IPS-15b (cell line): ENCODE results near the gene EXOC5.

Experiments used
- H3K27me3 ChIP-seq: one replicate; pipeline ENCODE4 v1.6.1; 2013; ENCODE audit warnings: low read length; ENCODE audit not compliant: control insufficient read depth, insufficient read depth
- H3K36me3 ChIP-seq: one replicate; pipeline ENCODE4 v1.6.1; 2013; ENCODE audit warnings: low read length; ENCODE audit not compliant: control insufficient read depth, insufficient read depth
- H3K4me1 ChIP-seq: one replicate; pipeline ENCODE4 v1.6.1; 2013; ENCODE audit warnings: mild to moderate bottlenecking, low read length; ENCODE audit not compliant: control insufficient read depth, insufficient read depth
- H3K4me3 ChIP-seq: one replicate; pipeline ENCODE4 v1.5.1; 2013; ENCODE audit warnings: low read depth, low read length
- H3K9ac ChIP-seq: one replicate; pipeline ENCODE4 v1.6.1; 2013; ENCODE audit warnings: low read depth, mild to moderate bottlenecking, low read length
- H3K9me3 ChIP-seq: one replicate; pipeline ENCODE4 v1.6.1; 2013; ENCODE audit warnings: mild to moderate bottlenecking, low read length; ENCODE audit not compliant: control insufficient read depth, insufficient read depth

EXOC5 gene

DNA sequence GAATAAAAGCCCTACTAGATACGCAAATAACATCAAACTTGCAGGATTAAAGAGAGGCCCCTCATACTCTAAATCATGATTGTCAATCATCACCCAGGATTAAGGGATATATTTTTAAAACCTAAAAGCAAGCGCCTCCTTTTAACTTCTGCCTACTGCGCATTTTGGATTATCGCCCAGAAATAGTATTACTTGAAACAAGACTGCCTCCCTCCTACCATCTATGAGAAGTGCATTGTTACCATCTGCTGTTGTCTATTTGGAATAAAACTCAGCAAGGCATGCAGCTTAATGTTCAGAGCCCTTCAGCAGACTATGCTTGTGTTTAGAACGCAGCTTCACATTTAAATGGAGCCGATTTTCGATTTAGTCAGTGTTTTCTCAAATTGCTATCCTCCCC is 79.6 kb downstream of the EXOC5 start:
- H3K9ac ChIP-seq: no peak overlapping the region
- H3K4me3 ChIP-seq: no peak overlapping the region

DNA sequence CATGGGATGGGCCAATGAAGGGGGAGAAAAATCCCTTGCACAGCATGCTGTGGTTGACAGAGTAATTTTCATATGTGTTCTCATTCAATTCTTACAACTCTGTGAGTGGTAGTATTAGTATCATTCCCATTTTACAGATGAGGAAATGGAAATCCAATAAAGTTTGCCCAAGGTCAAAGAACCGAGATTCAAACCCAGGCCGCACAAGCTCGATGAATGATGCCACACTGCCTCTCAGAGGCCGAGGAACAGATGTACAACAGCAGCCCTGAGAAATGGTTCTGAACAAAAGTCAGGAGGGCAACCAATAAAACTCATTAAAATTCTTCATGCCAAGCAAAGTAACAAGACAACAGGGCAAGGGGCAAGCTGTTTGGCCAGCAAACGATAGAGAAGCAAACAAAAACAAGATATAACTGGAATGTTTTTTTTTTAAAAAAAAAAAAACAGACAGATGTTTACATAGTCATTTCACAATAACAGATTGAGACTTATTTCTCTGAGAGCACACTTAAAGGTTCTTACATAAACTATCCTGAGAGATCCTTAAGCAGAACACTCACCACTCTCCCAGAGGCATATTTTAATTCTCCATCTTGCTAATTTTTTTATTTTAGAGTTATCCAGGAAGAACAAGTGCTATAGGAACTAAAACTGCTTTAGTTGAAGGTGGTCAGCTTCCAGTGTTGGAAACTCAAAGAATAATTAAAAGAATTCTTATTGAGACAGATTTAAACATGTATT is 85.8 kb downstream of the EXOC5 start:
- H3K4me1 ChIP-seq: no peaks in the 10 kb centered on the region

More for the DNA sequence above, 79.6 kb downstream of the EXOC5 start:
- H3K27me3 ChIP-seq: no peaks in the 10 kb centered on the region
- H3K36me3 ChIP-seq: no peaks in the 10 kb centered on the region
- H3K4me1 ChIP-seq: no peaks in the 10 kb centered on the region
- H3K9me3 ChIP-seq: no peaks in the 10 kb centered on the region

DNA sequence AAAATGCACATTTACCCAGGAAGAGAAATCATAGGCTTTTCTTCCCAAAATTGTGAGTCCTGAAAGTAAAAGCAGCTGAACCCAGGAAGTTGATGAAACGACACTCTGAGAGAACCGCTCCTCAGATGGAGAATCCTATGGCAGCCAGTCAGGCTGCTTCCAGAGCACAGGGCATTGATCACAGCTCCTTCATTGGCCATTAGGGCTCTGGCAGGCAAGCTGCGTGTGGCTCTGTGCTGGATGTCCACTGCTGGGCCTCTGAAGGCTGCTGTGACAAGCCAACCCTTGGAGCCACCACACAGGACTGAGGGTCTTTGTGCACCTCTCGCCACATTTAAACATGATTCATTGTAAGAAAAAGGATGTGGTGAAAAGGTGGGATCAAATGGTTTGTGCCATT is 89.4 kb downstream of the EXOC5 start:
- no peak overlapping the region for H3K4me3 ChIP-seq
- H3K4me1 ChIP-seq: no peaks in the 10 kb centered on the region
- H3K36me3 ChIP-seq: no peaks in the 10 kb centered on the region
- H3K27me3 ChIP-seq: no peaks in the 10 kb centered on the region
- no peaks in the 10 kb centered on the region for H3K9me3 ChIP-seq
- no peak overlapping the region for H3K9ac ChIP-seq

More for the DNA sequence above, 85.8 kb downstream of the EXOC5 start:
- no peaks in the 10 kb centered on the region for H3K27me3 ChIP-seq
- no peak overlapping the region for H3K9ac ChIP-seq
- no peaks in the 10 kb centered on the region for H3K9me3 ChIP-seq
- H3K4me3 ChIP-seq: no peak overlapping the region
- no peaks in the 10 kb centered on the region for H3K36me3 ChIP-seq

DNA sequence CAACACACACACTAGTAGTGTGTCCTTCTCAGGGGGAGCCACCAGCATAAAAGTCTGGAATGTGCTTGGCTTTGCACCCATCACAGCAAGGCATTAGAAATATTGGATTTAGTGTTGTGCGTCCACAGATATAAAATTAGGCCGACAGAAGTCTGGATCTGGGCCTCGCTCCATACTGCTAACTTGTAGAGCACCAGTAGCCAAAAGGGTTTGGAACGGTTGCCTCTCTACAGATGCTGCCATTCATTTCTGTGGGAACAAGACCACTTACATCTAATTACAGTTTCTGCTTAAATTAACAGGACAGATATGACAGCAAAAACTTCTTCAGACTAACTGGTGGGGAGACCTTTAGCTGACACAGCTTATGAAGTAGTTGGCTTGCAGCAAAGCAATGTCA is 94.2 kb downstream of the EXOC5 start:
- no peak overlapping the region for H3K9ac ChIP-seq
- no peaks in the 10 kb centered on the region for H3K36me3 ChIP-seq
- peaks cover 2% of the 10 kb centered on the region for H3K27me3 ChIP-seq
- H3K4me3 ChIP-seq: no peak overlapping the region
- H3K4me1 ChIP-seq: peaks cover 7% of the 10 kb centered on the region
- no peaks in the 10 kb centered on the region for H3K9me3 ChIP-seq

DNA sequence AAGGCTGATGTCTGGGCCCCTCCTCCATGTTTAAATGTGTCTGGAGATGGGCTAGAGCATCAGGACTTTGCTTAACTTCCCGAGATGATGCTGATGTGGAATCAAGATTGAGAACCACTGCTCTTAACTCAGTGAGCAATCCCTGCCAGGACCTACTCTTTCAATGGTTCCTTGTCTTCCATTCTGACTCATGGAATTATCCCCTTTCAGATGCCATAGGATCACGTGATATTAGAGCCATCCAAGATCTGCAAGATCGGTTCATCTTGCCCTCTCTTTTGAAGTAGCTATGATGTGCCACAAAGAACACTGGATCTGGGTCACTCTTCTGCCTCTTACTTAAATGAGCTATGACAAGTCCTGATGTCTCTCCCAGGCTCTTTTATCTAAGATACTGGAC is 96.8 kb downstream of the EXOC5 start:
- Histone ChIP-seq H3K27me3 (peaks cover 2% of the 10 kb centered on the region), H3K36me3 (no peaks in the 10 kb centered on the region), H3K4me1 (peaks cover 9% of the 10 kb centered on the region), H3K4me3 (no peak overlapping the region), H3K9me3 (no peaks in the 10 kb centered on the region), H3K9ac (no peak overlapping the region)

DNA sequence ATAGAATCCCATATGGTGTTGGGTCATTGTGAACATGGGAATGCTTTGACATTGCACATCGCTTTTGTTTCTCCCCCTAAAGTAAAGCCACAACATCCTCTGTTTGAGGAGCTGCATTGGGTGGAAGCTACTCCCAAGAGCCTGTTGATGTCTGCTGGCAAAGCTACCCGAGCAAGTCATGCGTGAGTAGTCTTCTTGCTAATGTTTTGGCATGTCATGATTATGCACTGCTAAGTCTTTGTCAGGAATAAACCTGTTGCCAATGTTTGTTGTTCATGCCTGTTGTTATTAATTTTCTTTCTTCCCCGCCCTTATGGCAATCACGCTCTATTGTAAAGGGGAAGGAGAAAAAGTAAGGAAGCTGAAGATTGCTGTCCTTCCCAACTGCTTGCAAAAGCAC is 97.3 kb downstream of the EXOC5 start:
- peaks cover 9% of the 10 kb centered on the region for H3K4me1 ChIP-seq
- no peaks in the 10 kb centered on the region for H3K36me3 ChIP-seq
- H3K9ac ChIP-seq: no peak overlapping the region
- H3K4me3 ChIP-seq: no peak overlapping the region
- H3K27me3 ChIP-seq: peaks cover 2% of the 10 kb centered on the region
- no peaks in the 10 kb centered on the region for H3K9me3 ChIP-seq

DNA sequence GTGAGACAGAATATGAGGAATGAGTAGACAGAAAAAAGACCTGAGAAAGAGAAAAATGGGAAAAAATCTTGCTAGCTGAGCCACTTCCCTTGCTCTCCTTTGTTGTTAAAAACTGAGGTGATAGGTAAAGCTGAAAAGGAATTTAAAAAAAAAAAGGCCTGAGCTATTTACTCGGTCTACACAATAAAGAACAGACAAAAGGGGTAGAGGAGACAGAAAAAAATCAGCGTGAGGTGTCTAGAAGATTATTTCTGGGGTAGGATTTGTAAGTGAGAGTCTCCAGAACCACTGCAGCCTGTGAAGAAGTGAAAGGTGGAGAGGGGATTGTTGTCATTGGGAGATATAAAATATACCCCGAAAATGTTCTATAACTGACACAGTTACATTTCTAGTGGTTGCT is 98.8 kb downstream of the EXOC5 start:
- Histone ChIP-seq H3K27me3 (peaks cover 2% of the 10 kb centered on the region), H3K36me3 (no peaks in the 10 kb centered on the region), H3K4me1 (peaks cover 9% of the 10 kb centered on the region), H3K9me3 (no peaks in the 10 kb centered on the region), H3K9ac (no peak overlapping the region), H3K4me3 (no peak overlapping the region)

DNA sequence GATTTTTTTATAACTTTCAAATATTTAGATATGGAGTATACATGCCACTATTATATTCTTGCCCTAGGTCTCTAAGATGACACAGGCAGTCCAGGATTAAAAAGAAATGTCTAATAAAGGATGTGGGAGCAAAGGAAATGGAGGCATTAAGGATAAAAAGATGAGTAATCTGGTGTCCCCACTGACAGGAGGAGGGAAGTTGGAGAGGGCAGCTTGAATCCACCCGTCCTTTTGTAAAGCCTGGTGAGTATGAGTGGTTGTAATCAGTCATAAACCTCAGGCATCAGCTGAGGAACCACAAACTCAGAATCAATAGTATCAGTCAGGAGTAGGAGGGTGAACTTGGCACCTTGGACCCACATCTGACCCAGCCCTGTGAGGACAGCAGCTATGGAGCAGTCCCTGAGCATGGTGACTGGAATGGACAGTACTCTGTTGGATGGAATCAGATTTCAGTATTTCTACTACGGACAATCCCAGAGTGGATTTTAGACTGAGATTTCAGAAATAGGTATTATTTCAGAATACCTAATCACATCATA is 100.5 kb downstream of the EXOC5 start:
- peaks cover 9% of the 10 kb centered on the region for H3K4me1 ChIP-seq
- no peak overlapping the region for H3K9ac ChIP-seq
- peaks cover 2% of the 10 kb centered on the region for H3K27me3 ChIP-seq
- H3K4me3 ChIP-seq: no peak overlapping the region
- H3K9me3 ChIP-seq: no peaks in the 10 kb centered on the region
- H3K36me3 ChIP-seq: no peaks in the 10 kb centered on the region

DNA sequence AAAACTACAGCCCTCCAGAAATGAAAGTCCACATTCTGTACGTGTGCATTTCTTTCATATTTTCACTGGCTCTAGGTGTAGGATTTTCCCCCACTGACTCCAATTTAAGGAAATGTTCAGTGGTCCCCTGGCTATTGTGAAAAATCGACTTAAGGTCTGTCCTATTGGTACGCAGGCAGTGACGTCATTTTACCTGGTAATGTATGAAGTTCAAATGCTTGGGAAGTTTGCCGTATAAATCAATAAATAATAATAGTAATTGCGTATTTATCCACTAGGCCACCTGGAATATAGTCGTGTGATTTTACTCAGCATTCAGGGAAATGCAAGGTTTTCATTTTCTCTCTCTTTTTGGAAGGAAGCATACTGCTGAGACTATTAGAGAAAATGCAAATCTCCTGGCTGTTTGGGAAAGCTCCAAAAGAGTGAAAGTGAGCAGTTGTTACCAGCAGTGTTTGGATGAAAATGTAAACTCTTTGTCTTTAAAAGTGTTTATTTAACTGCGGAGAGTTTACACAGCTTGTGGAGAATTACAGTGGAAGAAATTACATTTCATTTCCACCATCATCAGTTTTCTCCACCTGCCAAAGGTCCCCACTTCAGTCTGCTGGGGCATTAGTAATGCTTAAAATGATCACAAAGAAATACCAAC is 107.0 kb downstream of the EXOC5 start:
- H3K9me3 ChIP-seq: no peaks in the 10 kb centered on the region
- peaks cover 3% of the 10 kb centered on the region for H3K27me3 ChIP-seq
- H3K36me3 ChIP-seq: no peaks in the 10 kb centered on the region
- no peak overlapping the region for H3K4me3 ChIP-seq
- peaks cover 9% of the 10 kb centered on the region for H3K4me1 ChIP-seq
- H3K9ac ChIP-seq: no peak overlapping the region

DNA sequence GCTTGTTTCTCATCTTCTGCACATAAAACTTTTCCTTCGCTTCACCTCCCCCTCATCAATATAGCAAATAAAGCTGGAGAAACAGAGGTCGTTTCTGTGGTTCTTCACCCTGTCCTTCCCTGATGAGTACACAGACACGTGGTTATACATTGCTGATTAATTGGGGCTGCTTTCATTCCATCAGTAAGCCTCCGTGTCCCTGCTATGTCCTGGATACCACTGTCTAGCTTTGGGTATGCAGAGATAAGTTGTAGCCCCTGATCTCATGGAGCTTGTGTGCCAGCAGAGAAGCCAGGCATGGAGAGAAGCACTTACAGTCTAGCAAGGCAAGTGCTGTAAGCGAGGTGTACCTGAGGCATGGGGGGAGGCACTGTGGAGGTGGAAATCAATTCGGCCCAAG is 108.4 kb downstream of the EXOC5 start:
- Histone ChIP-seq H3K9me3 (no peaks in the 10 kb centered on the region), H3K9ac (no peak overlapping the region), H3K4me1 (peaks cover 9% of the 10 kb centered on the region), H3K27me3 (peaks cover 3% of the 10 kb centered on the region), H3K4me3 (no peak overlapping the region), H3K36me3 (no peaks in the 10 kb centered on the region)

DNA sequence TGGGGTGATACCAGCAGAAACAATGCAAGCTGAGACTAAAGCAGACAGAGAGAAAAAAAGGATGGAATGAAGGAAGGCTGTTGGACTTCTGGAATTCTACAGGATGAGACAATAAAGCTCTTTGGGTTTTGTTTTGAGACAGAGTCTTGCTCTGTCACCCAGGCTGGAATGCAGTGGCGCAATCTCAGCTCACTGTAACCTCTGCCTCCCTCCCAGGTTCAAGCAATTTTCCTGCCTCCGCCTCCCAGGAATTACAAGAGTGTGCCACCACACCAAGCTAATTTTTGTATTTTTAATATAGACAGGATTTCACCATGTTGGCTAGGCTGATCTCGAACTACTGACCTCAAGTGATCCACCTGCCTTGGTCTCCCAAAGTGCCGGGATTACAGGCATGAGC is 115.4 kb downstream of the EXOC5 start:
- H3K4me1 ChIP-seq: no peaks in the 10 kb centered on the region
- no peaks in the 10 kb centered on the region for H3K9me3 ChIP-seq
- no peaks in the 10 kb centered on the region for H3K36me3 ChIP-seq
- no peaks in the 10 kb centered on the region for H3K27me3 ChIP-seq
- H3K4me3 ChIP-seq: no peak overlapping the region
- H3K9ac ChIP-seq: no peak overlapping the region
